Vagina (tissue), 2 donors: ENCODE data around the gene TEX22.

ENCODE experiments used
- CTCF ChIP-seq, 3 experiments: fragments of 450-650 bp in 2 of 3; fragments of 200-600 bp in 1 of 3; sonication (generic) in 1 of 3; IDR thresholded peaks; one replicate each; pipeline ENCODE4 v1.5.1; 2017 to 2019; ENCODE audit warnings: antibody characterized with exemption in 3 of 3, mild to moderate bottlenecking in 2 of 3, moderate library complexity in 2 of 3
- POLR2A ChIP-seq, 2 donors: fragments of 450-650 bp; IDR thresholded peaks; one replicate each; pipeline ENCODE4 v1.6.1; 2017; ENCODE audit warnings: antibody characterized with exemption in 2 of 2, mild to moderate bottlenecking in 2 of 2, moderate library complexity in 2 of 2
- POLR2AphosphoS5 ChIP-seq, 2 donors: sonication (generic); formaldehyde crosslinking; IDR thresholded peaks; one replicate each; pipeline ENCODE4 v1.9.0; 2017; ENCODE audit warnings: antibody characterized with exemption in 2 of 2, mild to moderate bottlenecking in 2 of 2, low read depth in 1 of 2; ENCODE audit not compliant: insufficient read depth in 1 of 2

- TF ChIP-seq POLR2A (IDR thresholded peaks at IDR 0.05) (no peak), CTCF (IDR thresholded peaks at IDR 0.05) (no peak), POLR2AphosphoS5 (IDR thresholded peaks at IDR 0.05; ENCODE audit: insufficient read depth in 1 of 2, low read depth in 1 of 2) (no peak)
Measured at GRCh38 chr14:105460116-105460515, 61.8 kb downstream of the TEX22 start.
